Memory B cell (primary cell): ENCODE results near the gene KIZ.

Experiments
- ATAC-seq: fragments of 150-1000 bp; cut with Tn5 transposase; 2 replicates; pipeline ENCODE4 v1.10.0; 2021; ENCODE audit warnings: low read depth, mild to moderate bottlenecking, moderate library complexity
- DNase-seq, 2 donors: peaks; one replicate each; pipeline ENCODE4 v3.0.0; 2022; ENCODE audit warnings: low spot score in 2 of 2
- H3K27ac Mint-ChIP-seq: one replicate; pipeline ENCODE4 v1.8.0; 2022; ENCODE audit warnings: mild to moderate bottlenecking, moderate library complexity, mixed read lengths
- H3K27me3 Mint-ChIP-seq: one replicate; pipeline ENCODE4 v1.8.0; 2022; ENCODE audit warnings: mixed read lengths
- H3K36me3 Mint-ChIP-seq: one replicate; pipeline ENCODE4 v1.8.0; 2022; ENCODE audit warnings: mild to moderate bottlenecking, mixed read lengths
- H3K4me1 Mint-ChIP-seq: one replicate; pipeline ENCODE4 v1.8.0; 2022; ENCODE audit warnings: mixed read lengths
- H3K4me3 Mint-ChIP-seq: one replicate; pipeline ENCODE4 v1.8.0; 2022; ENCODE audit warnings: mild to moderate bottlenecking, moderate library complexity, mixed read lengths
- H3K9me3 Mint-ChIP-seq: one replicate; pipeline ENCODE4 v1.8.0; 2022; ENCODE audit warnings: mixed read lengths

KIZ gene

DNA sequence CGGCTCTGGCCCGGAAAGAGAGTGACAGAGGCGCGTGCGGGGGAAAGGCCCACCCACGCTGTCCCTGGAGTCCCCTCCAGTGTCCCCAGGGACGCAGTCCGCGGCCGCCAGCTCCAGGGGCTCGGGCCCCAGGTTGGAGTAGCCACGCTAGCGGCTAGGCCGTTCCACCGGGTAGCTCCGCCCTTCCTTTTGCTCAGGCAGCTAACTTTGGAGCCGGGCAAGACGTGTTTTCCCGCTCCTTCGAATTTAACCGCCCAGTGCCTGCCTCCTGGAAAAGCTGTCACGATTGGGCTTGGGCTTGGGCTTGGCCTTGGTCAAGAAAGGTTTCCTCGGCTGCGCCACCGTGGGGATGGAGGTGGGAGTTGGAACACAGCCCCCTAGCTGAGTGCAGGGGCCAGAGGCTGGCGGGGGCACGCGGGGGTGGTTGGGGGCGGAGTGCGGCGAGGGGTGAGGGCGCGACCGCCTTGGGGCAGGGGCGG lies 24.4 kb upstream of the KIZ start:
- no peak for ATAC-seq
- Mint-ChIP-seq H3K27ac (no peak overlapping the region), H3K4me3 (peak overlapping the region; percentile 27), H3K4me1 (peaks cover 7% of the 10 kb centered on the region), H3K9me3 (no peaks in the 10 kb centered on the region), H3K36me3 (peaks cover 2% of the 10 kb centered on the region), H3K27me3 (peaks cover 32% of the 10 kb centered on the region)
- DNase-seq = peak; percentile 14 to 37

- Mint-ChIP-seq H3K9me3 (no peaks in the 10 kb centered on the region), H3K4me3 (peak overlapping the region; percentile 53), H3K27me3 (peaks cover 28% of the 10 kb centered on the region), H3K27ac (no peak overlapping the region), H3K36me3 (peaks cover 2% of the 10 kb centered on the region), H3K4me1 (peaks cover 7% of the 10 kb centered on the region)
- DNase-seq (no peak), ATAC-seq (no peak)
Observed at GRCh38 chr20:21101932-21102575, 23.8 kb upstream of the KIZ start.

GRCh38 chr20:21102603-21103311 lies 23.1 kb upstream of the KIZ start:
- DNase-seq (peak; percentile 7 to 24), ATAC-seq (peak; percentile 24)
- H3K27ac Mint-ChIP-seq = no peak overlapping the region

DNA sequence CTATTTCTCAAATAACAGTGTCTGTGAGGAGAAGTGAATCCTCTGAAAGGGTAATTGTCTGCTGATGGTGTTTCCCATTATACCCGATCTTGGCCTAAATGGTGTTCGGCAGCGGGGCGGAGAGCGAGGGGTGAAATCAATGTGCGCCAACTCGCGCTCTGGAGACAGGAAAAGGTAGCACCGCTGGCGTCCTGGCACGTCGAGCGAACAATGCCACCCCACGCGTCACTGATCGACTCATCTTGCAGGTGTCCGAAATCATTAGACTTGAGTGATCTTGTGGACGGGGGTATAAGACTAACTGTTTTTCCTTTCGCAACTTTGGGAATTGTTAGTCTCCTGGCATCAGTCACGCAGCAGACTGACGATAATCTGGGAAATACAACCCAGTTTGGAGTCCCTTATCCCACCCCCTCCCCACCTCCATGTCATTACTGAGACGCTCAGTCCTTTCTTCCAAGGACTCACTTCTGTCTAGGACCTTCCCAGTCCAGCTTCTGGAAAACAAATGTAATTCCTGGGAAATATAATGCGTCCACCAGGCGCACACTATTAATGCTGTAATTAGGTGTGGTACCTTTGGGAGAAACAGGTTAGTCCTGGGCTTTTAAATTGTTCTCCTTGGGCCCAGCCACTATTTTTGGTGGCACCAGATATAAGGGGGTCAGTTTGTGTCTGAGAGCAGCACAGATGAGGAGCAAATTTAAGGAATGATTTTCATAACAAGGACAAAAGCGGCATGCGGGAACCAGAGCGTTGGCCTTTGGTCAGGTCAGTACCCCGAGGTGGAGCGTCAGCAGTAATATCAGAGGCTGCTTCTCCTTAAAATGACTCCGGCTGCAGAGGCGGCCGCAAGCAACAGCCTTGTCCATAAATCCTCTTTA lies 22.1 kb upstream of the KIZ start:
- Mint-ChIP-seq H3K4me3 (no peak overlapping the region), H3K4me1 (peaks cover 7% of the 10 kb centered on the region), H3K9me3 (peaks cover 2% of the 10 kb centered on the region), H3K36me3 (peaks cover 2% of the 10 kb centered on the region), H3K27ac (no peak overlapping the region), H3K27me3 (peaks cover 25% of the 10 kb centered on the region)
- DNase-seq = no peak
- ATAC-seq = no peak

More at GRCh38 chr20:21102603-21103311, 23.1 kb upstream of the KIZ start:
- Mint-ChIP-seq H3K27me3 (peaks cover 30% of the 10 kb centered on the region), H3K4me1 (peaks cover 7% of the 10 kb centered on the region), H3K9me3 (peaks cover 2% of the 10 kb centered on the region), H3K4me3 (peak overlapping the region; percentile 53), H3K36me3 (peaks cover 2% of the 10 kb centered on the region)

GRCh38 chr20:21104466-21104761 lies 21.5 kb upstream of the KIZ start:
- H3K36me3 Mint-ChIP-seq = peaks cover 2% of the 10 kb centered on the region
- peaks cover 23% of the 10 kb centered on the region for H3K27me3 Mint-ChIP-seq
- ATAC-seq (no peak), DNase-seq (no peak)
- H3K4me3 Mint-ChIP-seq = no peak overlapping the region
- H3K27ac Mint-ChIP-seq = no peak overlapping the region
- peaks cover 2% of the 10 kb centered on the region for H3K9me3 Mint-ChIP-seq
- peaks cover 7% of the 10 kb centered on the region for H3K4me1 Mint-ChIP-seq

DNA sequence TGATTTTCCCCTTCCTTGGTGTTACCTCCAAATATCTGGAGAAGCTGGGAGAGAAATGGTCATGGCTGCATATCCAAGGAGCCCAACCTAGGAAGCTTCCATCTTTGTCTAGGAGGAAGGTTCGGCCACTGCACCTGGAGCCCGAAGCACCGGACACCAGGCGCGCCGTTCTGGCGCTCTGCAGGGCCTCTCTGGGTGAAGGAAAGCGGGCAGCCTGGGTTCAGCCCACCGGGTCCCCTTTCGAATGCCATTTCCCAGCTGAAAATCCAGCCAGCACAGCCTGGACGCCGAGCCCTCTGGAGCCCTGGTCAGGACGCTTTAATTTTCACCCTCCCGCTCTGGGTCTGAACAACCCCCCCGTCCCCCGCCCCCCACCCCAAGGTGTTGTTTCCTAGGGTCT lies 21.0 kb upstream of the KIZ start:
- Mint-ChIP-seq H3K36me3 (peaks cover 2% of the 10 kb centered on the region), H3K27ac (no peak overlapping the region), H3K4me3 (no peak overlapping the region), H3K9me3 (peaks cover 2% of the 10 kb centered on the region), H3K27me3 (peaks cover 23% of the 10 kb centered on the region), H3K4me1 (peaks cover 7% of the 10 kb centered on the region)
- ATAC-seq (no peak), DNase-seq (no peak)

DNA sequence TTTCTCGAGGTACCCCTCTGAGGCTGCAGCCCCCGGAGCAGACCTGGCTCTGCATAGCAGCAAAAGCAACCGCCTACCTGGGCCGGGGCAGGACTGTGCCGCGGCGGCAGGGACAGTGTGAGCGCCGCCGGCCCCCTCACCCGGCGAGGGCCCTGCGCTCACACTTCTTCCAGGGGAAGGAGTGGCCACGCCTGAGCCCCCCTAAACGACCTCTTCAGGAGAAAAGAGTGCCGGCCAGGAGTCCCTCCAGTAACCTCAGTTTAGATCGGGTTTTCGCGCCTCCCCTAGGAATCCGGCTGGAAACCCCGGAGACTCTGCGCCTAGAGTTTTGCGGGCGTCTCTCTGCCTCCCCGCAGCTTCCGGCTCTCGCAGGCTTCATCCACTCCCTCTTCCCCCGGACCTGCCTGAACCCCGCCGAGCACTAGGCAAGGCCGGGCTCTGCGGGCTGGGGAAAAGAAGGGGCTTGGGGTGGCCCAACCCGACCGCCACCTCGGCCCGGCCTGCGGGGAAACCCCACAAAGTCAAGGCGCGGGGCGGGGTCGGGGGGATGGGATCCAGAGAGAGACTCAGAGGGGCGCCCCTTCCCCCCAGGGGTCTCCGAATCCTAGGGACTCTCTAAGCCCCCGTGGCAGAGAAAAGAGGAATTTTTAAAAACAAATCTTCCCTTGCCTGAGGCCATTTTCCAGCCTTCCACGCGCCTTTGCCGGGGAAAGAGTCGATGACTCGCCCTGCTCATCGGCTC lies 20.3 kb upstream of the KIZ start:
- Mint-ChIP-seq H3K36me3 (peaks cover 2% of the 10 kb centered on the region), H3K9me3 (peaks cover 2% of the 10 kb centered on the region), H3K4me3 (no peak overlapping the region), H3K27me3 (peaks cover 23% of the 10 kb centered on the region), H3K4me1 (peaks cover 7% of the 10 kb centered on the region), H3K27ac (no peak overlapping the region)
- ATAC-seq = no peak
- peak in 1 of 2 donors; percentile 9 for DNase-seq

DNA sequence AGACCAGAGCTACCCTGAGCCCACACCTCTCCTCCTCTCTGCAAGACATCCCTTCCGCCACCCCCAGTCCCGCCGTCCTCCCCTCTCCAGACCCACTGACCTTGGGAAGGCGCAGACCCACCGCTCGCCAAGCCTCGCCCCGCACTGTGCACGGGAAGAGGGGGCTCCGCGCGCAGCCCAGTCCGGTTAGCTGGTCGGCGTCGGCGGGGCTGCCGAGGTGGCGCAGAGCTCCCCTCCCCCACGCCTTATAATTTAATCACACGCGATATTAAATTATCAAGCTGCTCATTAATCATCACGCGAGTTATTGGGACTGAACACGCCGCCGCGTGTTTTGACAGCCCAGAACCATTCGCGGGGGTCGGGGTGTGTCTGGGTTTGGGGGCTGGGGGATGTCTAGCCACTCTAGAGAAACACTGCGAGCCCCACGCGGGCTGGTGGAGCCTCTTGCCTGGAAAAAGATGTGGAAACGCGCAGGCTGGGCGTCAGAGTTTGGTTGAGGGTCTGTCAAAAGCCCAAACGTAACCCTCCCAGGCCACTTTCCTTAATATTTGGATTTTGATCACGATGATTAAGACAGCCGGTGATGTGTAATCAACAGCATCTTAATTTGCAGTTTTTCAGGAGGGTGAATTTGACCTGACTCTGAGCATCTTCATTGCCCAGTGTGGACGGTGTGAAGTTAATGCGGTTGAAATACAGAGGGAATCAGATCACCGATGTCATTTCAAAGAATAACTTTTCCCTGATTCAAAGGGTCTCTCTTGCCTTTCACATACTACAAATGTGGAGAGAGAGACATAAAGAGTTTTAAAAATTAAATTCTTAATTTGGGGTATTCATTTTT lies 19.5 kb upstream of the KIZ start, which contains the start of gene LINC00237:
TSS of gene LINC00237 (minus strand) at position 188 of the 847 bp plus-strand sequence.
- peaks cover 19% of the 10 kb centered on the region for H3K27me3 Mint-ChIP-seq
- DNase-seq (no peak), ATAC-seq (no peak)
- peaks cover 2% of the 10 kb centered on the region for H3K36me3 Mint-ChIP-seq
- no peak within 1 kb of the TSS for H3K27ac Mint-ChIP-seq
- peaks cover 5% of the 10 kb centered on the region for H3K4me1 Mint-ChIP-seq
- H3K4me3 Mint-ChIP-seq = no peak within 1 kb of the TSS
- H3K9me3 Mint-ChIP-seq = peaks cover 2% of the 10 kb centered on the region

DNA sequence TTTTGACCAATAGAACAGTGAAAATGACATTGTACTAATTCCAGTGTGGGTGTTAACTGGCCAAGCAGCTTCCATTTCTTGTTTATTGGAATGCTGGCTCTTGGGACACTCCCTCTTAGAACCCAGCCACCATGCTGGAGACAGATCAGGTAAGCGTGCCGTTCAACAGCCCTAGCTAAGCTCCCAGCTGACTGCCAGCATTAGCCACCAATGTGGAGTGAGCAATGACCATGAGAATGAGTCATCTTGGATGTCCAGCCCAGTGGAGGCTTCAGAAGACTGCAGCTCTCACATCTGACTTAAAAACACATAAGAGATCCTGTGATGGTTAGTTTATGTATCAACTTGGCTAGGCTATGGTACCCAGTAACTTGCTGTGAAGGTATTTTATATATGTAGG lies 16.7 kb upstream of the KIZ start:
- Mint-ChIP-seq H3K4me1 (no peaks in the 10 kb centered on the region), H3K36me3 (peaks cover 2% of the 10 kb centered on the region), H3K9me3 (peaks cover 2% of the 10 kb centered on the region), H3K4me3 (no peak overlapping the region), H3K27ac (no peak overlapping the region), H3K27me3 (peaks cover 14% of the 10 kb centered on the region)
- DNase-seq (no peak), ATAC-seq (no peak)

- no peak for DNase-seq
- H3K27me3 Mint-ChIP-seq = peaks cover 13% of the 10 kb centered on the region
Observed at GRCh38 chr20:21110811-21111210, 15.1 kb upstream of the KIZ start.

GRCh38 chr20:21111416-21111815 lies 14.5 kb upstream of the KIZ start:
- ATAC-seq (no peak), DNase-seq (no peak)
- H3K4me3 Mint-ChIP-seq = no peak overlapping the region
- peaks cover 15% of the 10 kb centered on the region for H3K27me3 Mint-ChIP-seq
- H3K36me3 Mint-ChIP-seq = no peaks in the 10 kb centered on the region
- no peak overlapping the region for H3K27ac Mint-ChIP-seq
- no peaks in the 10 kb centered on the region for H3K4me1 Mint-ChIP-seq
- H3K9me3 Mint-ChIP-seq = peaks cover 2% of the 10 kb centered on the region

More at GRCh38 chr20:21110811-21111210, 15.1 kb upstream of the KIZ start:
- Mint-ChIP-seq H3K36me3 (peaks cover 2% of the 10 kb centered on the region), H3K9me3 (peaks cover 2% of the 10 kb centered on the region), H3K27ac (no peak overlapping the region), H3K4me3 (no peak overlapping the region), H3K4me1 (no peaks in the 10 kb centered on the region)
- ATAC-seq = no peak

- no peak for ATAC-seq
- H3K27me3 Mint-ChIP-seq = peaks cover 26% of the 10 kb centered on the region
- no peak for DNase-seq
- no peak overlapping the region for H3K4me3 Mint-ChIP-seq
- no peaks in the 10 kb centered on the region for H3K9me3 Mint-ChIP-seq
- no peak overlapping the region for H3K27ac Mint-ChIP-seq
- H3K36me3 Mint-ChIP-seq = no peaks in the 10 kb centered on the region
- H3K4me1 Mint-ChIP-seq = no peaks in the 10 kb centered on the region
Observed at GRCh38 chr20:21113697-21114096, 12.2 kb upstream of the KIZ start.

DNA sequence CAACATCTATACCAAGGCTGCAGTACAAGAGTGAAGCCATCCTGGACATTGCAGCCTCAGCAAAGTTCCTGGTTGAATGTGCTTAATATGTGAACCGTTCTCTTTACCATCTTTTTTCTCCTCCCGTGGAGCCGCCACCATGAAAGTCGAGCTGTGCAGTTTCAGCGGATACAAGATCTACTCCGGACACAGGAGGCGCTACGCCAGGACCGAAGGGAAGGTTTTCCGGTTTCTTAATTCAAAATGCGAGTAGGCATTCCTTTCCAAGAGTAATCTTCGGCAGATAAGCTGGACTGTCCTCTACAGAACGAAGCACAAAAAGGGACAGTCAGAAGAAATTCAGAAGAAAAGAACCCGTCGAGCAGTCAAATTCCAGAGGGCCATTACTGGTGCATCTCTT lies 11.3 kb upstream of the KIZ start:
- Mint-ChIP-seq H3K9me3 (no peaks in the 10 kb centered on the region), H3K4me1 (no peaks in the 10 kb centered on the region), H3K4me3 (no peak overlapping the region), H3K27me3 (peaks cover 26% of the 10 kb centered on the region), H3K27ac (no peak overlapping the region), H3K36me3 (no peaks in the 10 kb centered on the region)
- DNase-seq = no peak
- ATAC-seq = no peak
